ENCODE measurements around the gene CYYR1.

DNA sequence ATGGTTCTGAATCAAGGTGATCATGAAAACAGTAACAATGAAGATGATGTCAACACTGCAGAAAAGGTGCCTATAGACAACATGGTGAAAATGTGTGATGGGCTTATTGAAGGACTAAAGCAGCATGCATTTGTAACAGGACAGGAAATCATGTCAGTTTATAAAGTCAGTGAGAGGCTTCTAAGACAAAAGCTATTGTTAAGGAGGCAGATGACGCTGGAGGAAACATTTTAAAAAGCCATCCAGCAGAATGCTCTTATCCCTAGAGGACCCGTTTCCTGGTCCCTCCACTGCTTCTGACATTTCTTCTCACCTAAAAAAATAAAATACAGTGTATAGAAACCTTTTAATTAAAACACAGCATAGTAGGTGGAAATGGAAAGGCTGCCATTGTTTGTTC is 40.9 kb downstream of the CYYR1 start:
- no peak for TF ChIP-seq POLR2AphosphoS5 (IDR thresholded peaks at IDR 0.05; ENCODE audit: borderline replicate concordance, low read depth, low read length)
- TF ChIP-seq EZH2 (IDR thresholded peaks at IDR 0.05), result no peak
